Suppressor macrophage treated with lipopolysaccharide for 4 hours (primary cell): ENCODE measurements around the gene GABRA4.

Source experiments
- DNase-seq: peaks from one replicate; pipeline ENCODE4 v3.0.0-alpha.2; 2020

Gene GABRA4

DNA sequence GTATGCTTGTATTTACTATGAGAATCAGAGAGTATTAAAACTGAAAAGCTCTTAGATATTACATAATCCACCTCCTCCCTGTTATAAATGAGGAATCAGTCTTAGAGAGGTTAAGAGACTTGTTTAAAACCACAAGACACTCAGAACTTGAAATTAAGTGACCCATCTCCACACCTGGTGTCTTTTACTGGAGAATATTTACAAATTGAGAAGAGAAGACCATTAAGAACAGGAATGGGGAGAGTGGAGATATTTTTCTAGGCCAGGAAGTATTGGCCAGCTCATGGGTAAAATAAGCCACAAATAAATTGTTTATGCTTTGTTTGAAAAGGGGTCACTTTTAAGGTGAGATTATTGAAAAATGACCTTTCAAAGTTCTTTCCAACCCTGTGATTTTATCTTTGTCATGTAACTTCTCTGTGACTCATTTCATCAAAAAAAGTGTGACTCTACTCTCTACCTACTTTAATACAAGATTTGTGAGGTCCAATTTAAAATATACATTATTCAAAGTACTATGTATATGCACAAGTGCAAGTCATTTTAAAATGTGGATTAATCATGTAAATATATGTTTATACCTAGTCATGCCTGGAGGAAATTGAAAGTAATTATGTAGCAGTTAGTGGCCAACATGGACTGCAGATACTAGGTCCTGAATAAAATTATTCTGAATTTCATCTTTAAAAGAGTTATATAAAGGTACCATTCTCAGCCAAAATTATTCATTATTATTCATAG, 68.4 kb downstream of the GABRA4 start:
- no peak for DNase-seq

- no peak for DNase-seq
These were observed 71.2 kb downstream of the GABRA4 start for GRCh38 chr4:46922205-46922604.

- no peak for DNase-seq
These were observed 84.3 kb downstream of the GABRA4 start, which contains the start of gene COX7B2 for GRCh38 chr4:46909078-46909477. Gene COX7B2 (minus strand): TSS chr4:46909245. CDS start chr4:46735192, 174,053 bp downstream.

GRCh38 chr4:46908148-46908547, 85.2 kb downstream of the GABRA4 start:
- DNase-seq: no peak

DNA sequence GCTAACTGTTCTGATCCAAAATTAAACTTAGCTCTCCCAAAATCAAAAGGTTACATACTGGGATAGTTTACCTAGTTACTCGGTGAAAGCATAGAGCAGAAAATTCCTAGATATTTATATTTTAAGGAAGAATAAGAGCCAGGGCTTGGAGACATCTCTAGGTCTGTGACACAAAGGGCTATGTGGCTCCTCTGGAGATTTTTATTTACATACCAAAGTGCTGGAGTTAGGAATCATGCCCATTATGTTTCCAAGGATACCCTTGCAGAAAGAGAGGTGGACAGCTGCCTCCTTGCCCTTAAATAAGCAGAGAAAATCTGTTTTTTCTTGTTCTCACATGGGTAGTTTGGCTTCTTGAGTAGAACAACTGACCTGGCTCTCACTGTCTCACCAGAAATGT, 93.3 kb downstream of the GABRA4 start:
- DNase-seq: no peak

GRCh38 chr4:46894826-46895225, 98.6 kb downstream of the GABRA4 start:
- no peak for DNase-seq

DNA sequence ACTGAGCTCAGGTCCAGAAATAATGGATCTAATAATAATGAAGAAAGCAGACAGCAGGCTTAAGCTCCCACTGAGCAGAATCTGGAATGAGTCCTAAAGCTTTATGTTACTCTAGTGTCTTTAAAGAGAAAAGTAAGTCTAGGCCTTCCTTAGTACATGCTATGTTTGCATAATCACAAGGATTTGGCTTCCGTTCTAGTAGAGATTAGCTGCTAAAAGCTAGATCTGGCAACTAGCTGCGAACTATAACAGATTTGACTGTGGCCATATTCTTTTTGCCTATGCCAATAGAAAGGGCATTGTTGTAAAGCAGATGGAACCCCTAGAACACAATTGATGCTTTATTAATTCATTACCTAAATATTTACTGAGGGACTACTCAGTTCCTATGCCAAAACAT, 103.3 kb downstream of the GABRA4 start:
- DNase-seq: no peak

DNA sequence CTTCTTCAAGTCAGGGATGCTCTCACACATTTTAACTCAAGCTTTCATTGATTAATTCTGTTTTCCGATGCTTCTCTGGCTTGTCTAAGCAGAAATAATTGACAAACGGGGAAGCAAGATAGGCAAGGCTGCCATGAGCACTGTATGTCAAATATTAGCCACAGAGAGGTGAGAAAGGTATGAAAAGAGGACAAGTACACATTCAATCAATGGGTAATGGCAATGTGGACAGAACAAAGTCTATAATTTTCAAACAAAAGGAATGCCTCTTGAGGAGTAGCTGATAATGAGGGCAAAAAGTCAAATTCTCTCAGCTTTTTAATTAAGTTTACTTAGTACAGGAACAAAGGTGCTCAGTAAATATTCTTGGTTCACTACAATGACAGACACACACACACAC, 104.0 kb downstream of the GABRA4 start:
- no peak for DNase-seq

- no peak for DNase-seq
These were observed 106.7 kb downstream of the GABRA4 start for GRCh38 chr4:46886711-46887110.

DNA sequence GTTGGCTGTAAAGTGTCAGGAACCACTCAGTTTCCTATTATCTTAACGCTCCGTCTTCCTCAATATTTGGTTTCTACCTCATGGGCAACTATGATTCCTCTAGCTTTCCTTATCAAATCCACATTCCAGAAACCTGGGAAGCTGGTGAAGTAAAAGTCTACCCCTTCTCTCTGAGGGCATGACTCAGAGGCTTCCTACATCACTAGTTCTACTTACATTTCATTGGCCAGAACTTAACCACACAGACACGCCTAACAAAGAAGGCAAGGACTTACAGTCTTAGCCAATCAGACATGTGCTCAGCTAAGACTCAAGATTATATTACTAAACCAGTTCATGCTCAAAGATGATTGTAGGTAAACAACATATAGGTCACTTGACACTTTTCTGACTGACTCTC, 114.7 kb downstream of the GABRA4 start:
- no peak for DNase-seq

DNA sequence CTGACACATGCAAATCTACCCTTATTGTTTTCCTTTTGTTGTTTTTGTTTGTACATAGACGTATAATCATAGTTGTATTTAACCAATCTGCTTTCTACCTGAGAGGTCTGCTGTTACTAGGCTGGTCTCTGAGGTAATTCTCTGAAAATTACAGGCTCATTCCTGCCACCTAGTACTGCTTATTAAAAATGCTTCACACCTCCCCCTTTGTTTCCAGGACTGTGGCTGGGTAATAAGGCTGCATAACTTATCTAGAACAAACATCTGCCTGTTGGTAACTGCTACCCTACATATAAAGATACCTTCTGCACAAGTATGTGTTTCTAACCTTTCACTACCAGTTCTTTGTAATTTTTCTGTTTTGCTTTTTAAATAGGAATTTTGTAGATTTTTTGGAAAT, 118.6 kb downstream of the GABRA4 start:
- DNase-seq: no peak

DNA sequence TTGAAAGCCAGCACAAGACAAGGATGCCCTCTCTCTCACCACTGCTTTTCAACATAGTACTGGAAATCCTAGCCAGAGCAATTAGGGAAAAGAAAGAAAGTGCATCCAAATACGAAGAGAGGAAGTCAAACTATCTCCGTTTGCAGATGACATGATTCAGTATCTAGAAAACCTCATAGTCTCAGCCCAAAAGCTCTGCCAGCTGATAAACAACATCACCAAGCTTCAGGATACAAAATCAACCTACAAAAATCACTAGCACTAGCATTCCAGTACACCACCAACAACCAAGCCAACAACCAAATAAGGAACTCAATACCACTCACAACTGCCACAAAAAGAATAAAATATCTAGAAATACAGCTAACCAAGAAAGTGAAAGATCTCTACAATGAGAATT, 123.0 kb downstream of the GABRA4 start:
- no peak for DNase-seq
